Adipocyte (in vitro differentiated cells): Measurements from ENCODE around the gene HOXB2.

ENCODE experiments used
- DNase-seq: peaks from one replicate; pipeline ENCODE4 v3.0.0-alpha.2; 2015; ENCODE audit warnings: low read depth
- H3K27me3 ChIP-seq: replicated peaks from 2 replicates; pipeline ENCODE4 v1.7.0; 2013; ENCODE audit warnings: mild to moderate bottlenecking, low read length, moderate library complexity; ENCODE audit not compliant: control insufficient read depth, insufficient read depth
- H3K36me3 ChIP-seq: 2 replicates; pipeline ENCODE4 v1.7.0; 2013; ENCODE audit warnings: low read length, mild to moderate bottlenecking, moderate library complexity; ENCODE audit not compliant: control insufficient read depth, insufficient read depth, severe bottlenecking
- H3K4me1 ChIP-seq: 2 replicates; pipeline ENCODE4 v1.7.0; 2013; ENCODE audit warnings: mild to moderate bottlenecking, low read length, moderate library complexity; ENCODE audit not compliant: control insufficient read depth, insufficient read depth
- H3K4me3 ChIP-seq: 2 replicates; pipeline ENCODE4 v1.7.0; 2013; ENCODE audit warnings: mild to moderate bottlenecking, low read length, moderate library complexity
- H3K9ac ChIP-seq: 2 replicates; pipeline ENCODE4 v1.7.0; 2013; ENCODE audit warnings: mild to moderate bottlenecking, low read length, moderate library complexity
- H3K9me3 ChIP-seq: 2 replicates; pipeline ENCODE4 v1.7.0; 2013; ENCODE audit warnings: mild to moderate bottlenecking, low read length, moderate library complexity; ENCODE audit not compliant: control insufficient read depth

Gene HOXB2

GRCh38 chr17:48562934-48563333, 18.0 kb upstream of the HOXB2 start:
- Histone ChIP-seq H3K4me3 (no peak overlapping the region), H3K36me3 (no peaks in the 10 kb centered on the region), H3K9me3 (no peaks in the 10 kb centered on the region), H3K9ac (no peak overlapping the region), H3K27me3 (no peaks in the 10 kb centered on the region), H3K4me1 (peaks cover 47% of the 10 kb centered on the region)
- DNase-seq = no peak

GRCh38 chr17:48561884-48562810, 17.2 kb upstream of the HOXB2 start:
- Histone ChIP-seq H3K4me3 (no peak overlapping the region), H3K36me3 (no peaks in the 10 kb centered on the region), H3K27me3 (no peaks in the 10 kb centered on the region), H3K9me3 (no peaks in the 10 kb centered on the region), H3K4me1 (peaks cover 46% of the 10 kb centered on the region), H3K9ac (no peak overlapping the region)
- no peak for DNase-seq

DNA sequence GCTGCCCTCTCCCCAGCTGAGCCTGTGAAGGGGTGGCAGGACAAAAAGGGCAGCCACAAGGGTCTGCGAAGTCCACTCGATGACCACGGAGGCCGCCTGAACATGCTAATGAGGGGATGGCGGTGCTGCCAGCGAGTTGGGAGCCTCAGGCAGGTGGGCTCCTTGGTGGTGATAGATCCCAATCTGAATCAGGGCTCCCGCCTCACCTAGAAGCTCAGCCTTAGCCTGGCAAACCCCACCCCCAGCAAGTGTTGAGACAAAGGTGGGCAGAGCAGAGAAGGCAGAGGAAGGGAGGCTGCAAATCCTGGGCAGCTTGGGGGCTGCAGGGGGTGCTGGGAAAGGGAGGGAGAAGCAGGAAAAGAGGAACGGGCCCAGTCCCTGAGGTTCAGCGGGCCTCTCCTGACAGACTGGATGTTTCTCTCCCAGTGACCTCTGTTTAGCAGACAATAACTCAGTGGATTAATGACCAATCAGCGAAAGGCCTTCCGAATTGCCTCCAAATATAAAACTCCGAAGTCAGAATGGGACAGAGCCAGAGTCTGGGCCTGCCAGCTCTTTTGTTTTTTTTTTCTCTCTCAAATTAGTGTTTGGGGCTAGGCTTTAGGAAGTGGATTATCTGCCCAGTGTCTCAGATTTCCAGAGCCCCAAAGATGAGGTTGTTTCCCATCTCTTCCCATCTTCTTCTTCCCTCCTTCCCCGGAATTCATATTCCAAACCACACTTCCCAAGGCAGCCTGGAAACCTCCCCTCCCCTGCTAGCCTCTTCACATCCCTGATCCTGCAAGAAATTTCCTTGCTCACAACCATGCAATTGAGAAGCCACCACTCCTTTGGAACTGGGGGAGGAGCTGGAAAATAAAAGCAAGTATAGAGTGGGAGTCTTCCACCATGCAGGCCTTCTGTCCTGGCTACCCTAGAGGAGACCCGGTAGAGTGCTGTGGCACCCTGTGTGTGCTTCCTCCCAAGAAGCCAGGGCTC, 15.2 kb upstream of the HOXB2 start:
- Histone ChIP-seq H3K36me3 (no peaks in the 10 kb centered on the region), H3K9ac (peak overlapping the region; percentile 48), H3K4me3 (no peak overlapping the region), H3K4me1 (peaks cover 56% of the 10 kb centered on the region), H3K9me3 (no peaks in the 10 kb centered on the region), H3K27me3 (no peaks in the 10 kb centered on the region)
- no peak for DNase-seq

GRCh38 chr17:48559122-48559839, 14.4 kb upstream of the HOXB2 start:
- Histone ChIP-seq H3K4me3 (no peak overlapping the region), H3K4me1 (peaks cover 56% of the 10 kb centered on the region)

GRCh38 chr17:48558831-48559121, 13.9 kb upstream of the HOXB2 start:
- no peaks in the 10 kb centered on the region for H3K36me3 ChIP-seq
- no peak overlapping the region for H3K4me3 ChIP-seq
- H3K9ac ChIP-seq = peak overlapping the region; percentile 48
- no peaks in the 10 kb centered on the region for H3K9me3 ChIP-seq
- no peaks in the 10 kb centered on the region for H3K27me3 ChIP-seq
- DNase-seq = no peak
- H3K4me1 ChIP-seq = peaks cover 61% of the 10 kb centered on the region

More at GRCh38 chr17:48559122-48559839, 14.4 kb upstream of the HOXB2 start:
- H3K9me3 ChIP-seq = no peaks in the 10 kb centered on the region
- no peaks in the 10 kb centered on the region for H3K27me3 ChIP-seq
- no peak for DNase-seq
- no peaks in the 10 kb centered on the region for H3K36me3 ChIP-seq
- peak overlapping the region; percentile 48 for H3K9ac ChIP-seq

GRCh38 chr17:48558057-48558830, 13.3 kb upstream of the HOXB2 start:
- H3K4me3 ChIP-seq = no peak overlapping the region
- no peak overlapping the region for H3K9ac ChIP-seq
- DNase-seq = no peak
- H3K9me3 ChIP-seq = no peaks in the 10 kb centered on the region
- H3K27me3 ChIP-seq = no peaks in the 10 kb centered on the region
- H3K4me1 ChIP-seq = peaks cover 61% of the 10 kb centered on the region
- H3K36me3 ChIP-seq = no peaks in the 10 kb centered on the region

DNA sequence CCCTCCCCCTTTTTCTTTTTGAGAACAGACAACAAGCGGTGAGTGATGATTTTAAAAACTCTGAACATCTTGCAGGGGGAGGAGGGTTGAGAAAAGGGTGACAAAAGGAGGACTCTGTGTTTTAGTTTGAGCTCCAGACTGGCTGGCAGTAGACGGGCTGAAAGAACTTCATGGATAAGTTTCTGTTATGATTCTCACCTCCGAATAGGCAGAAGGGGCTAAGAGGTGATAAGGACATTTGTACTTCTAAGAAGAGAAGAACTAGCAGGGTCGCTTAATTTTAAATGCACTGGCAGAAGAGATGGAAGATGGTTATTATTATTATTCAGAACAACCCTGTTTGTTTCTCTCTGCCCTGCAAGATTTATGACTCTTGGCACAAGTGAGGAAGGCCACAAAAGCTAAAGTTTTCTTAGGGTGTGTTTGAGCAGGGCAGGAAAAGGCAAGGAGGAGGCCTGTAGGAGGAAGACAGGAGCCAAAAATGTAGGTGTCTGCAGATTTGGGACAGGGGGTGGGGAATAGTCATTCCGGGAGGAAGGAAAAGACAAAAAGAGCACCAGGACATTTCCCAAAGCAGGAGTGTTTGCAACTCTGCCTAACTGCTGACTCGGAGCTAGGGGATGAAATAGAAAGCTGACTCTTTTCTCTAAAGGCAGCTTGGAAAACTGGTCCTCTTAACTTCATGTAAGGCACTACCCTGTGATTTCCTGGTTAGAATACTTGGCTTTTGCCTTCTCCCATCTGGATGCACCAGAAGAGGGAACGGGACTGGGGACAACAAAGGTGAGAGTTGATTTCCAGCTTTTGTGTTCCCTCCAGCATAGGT, 11.9 kb upstream of the HOXB2 start:
- H3K27me3 ChIP-seq = no peaks in the 10 kb centered on the region
- no peaks in the 10 kb centered on the region for H3K9me3 ChIP-seq
- peak overlapping the region; percentile 66 for H3K9ac ChIP-seq
- H3K36me3 ChIP-seq = peaks cover 2% of the 10 kb centered on the region
- peak overlapping the region; percentile 60 for H3K4me3 ChIP-seq
- peaks cover 68% of the 10 kb centered on the region for H3K4me1 ChIP-seq
- no peak for DNase-seq

DNA sequence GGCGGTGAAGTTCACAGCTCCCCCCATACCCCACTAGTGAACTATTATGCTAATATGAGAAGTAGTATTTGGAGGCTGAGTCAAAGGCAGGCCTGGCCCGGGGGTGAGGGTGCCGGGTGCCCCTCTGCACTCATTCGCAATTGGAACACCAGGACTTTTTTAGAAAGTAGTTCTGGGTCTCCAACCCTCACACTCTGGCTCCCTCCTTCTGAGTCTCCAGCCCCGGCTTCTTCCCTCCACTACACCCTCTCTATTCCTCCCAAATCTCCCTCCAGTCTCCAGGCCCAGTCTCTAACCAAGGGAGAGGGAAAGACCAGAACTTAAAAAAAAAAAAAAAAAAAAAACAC, 11.3 kb upstream of the HOXB2 start:
- peaks cover 68% of the 10 kb centered on the region for H3K4me1 ChIP-seq
- no peaks in the 10 kb centered on the region for H3K27me3 ChIP-seq
- DNase-seq = no peak
- peak overlapping the region; percentile 60 for H3K4me3 ChIP-seq
- H3K9me3 ChIP-seq = no peaks in the 10 kb centered on the region
- peak overlapping the region; percentile 66 for H3K9ac ChIP-seq
- H3K36me3 ChIP-seq = peaks cover 4% of the 10 kb centered on the region

- Histone ChIP-seq H3K4me1 (peaks cover 66% of the 10 kb centered on the region), H3K27me3 (no peaks in the 10 kb centered on the region), H3K9me3 (no peaks in the 10 kb centered on the region), H3K9ac (peak overlapping the region; percentile 84), H3K36me3 (peaks cover 5% of the 10 kb centered on the region), H3K4me3 (peak overlapping the region; percentile 78)
- DNase-seq = no peak
These were observed 10.6 kb upstream of the HOXB2 start for GRCh38 chr17:48555258-48556228.
